Anterior cingulate cortex (tissue), 58 donors: ENCODE measurements around the gene TEX36.
"Not testable (repeated sequence)": the region's sequence is repeated elsewhere in the genome, so short reads cannot be mapped to it uniquely, and the experiment has no call there.

Experiments
- DNase-seq, 58 donors: peaks; one replicate each; lab custom pipeline; 2025; lab: John Stamatoyannopoulos, UW

Gene TEX36

GRCh38 chr10:125692601-125693523 is 9.9 kb upstream of the TEX36 start:
- DNase-seq: peak in 2 of 58 donors; percentile 7 to 8

GRCh38 chr10:125692196-125692595 is 9.2 kb upstream of the TEX36 start:
- DNase-seq: no peak

GRCh38 chr10:125691160-125691981 is 8.4 kb upstream of the TEX36 start:
- DNase-seq: no peak

GRCh38 chr10:125689955-125690569 is 7.1 kb upstream of the TEX36 start:
- no peak for DNase-seq

GRCh38 chr10:125687507-125688185 is 4.7 kb upstream of the TEX36 start:
- DNase-seq: no peak

GRCh38 chr10:125684581-125684980 is 1.6 kb upstream of the TEX36 start:
- DNase-seq: no peak

- DNase-seq: no peak
These were observed 858 bp upstream of the TEX36 start for GRCh38 chr10:125683821-125684220.

GRCh38 chr10:125679436-125679835 is 3.5 kb downstream of the TEX36 start:
- no peak for DNase-seq

GRCh38 chr10:125672884-125673283 is 10.1 kb downstream of the TEX36 start:
- no peak for DNase-seq

GRCh38 chr10:125662584-125662983 is 20.4 kb downstream of the TEX36 start:
- DNase-seq: no peak

GRCh38 chr10:125661941-125662515 is 20.9 kb downstream of the TEX36 start:
- no peak for DNase-seq

GRCh38 chr10:125661431-125661940 is 21.5 kb downstream of the TEX36 start:
- no peak for DNase-seq

- no peak for DNase-seq
These were observed 23.9 kb downstream of the TEX36 start for GRCh38 chr10:125659071-125659470.

- no peak for DNase-seq
These were observed 26.4 kb downstream of the TEX36 start for GRCh38 chr10:125656523-125656922.

GRCh38 chr10:125653113-125653512 is 29.9 kb downstream of the TEX36 start:
- DNase-seq: not testable (repeated sequence)

GRCh38 chr10:125646311-125646710 is 36.7 kb downstream of the TEX36 start:
- no peak for DNase-seq

GRCh38 chr10:125641398-125641797 is 41.6 kb downstream of the TEX36 start:
- no peak for DNase-seq

GRCh38 chr10:125640653-125641052 is 42.3 kb downstream of the TEX36 start:
- DNase-seq: no peak

- DNase-seq: no peak
These were observed 43.1 kb downstream of the TEX36 start for GRCh38 chr10:125639846-125640245.

- DNase-seq: no peak
These were observed 44.4 kb downstream of the TEX36 start for GRCh38 chr10:125638555-125638954.
